OCI-LY7 (cell line): Measurements from ENCODE around the gene AKAP17A. TPM values are rescaled to one million over a fixed set of nuclear protein-coding genes. Genes with fewer than 3 reads are reported as not detected.

ENCODE experiments used
- Bru-seq: library from RNA; stranded (reverse); fragments of 400-500 nt; gene quantifications from one replicate; lab custom pipeline; 2021; lab: Mats Ljungman, UMichigan
- BruChase-seq, 2 experiments: library from RNA; stranded (reverse); fragments of 400-500 nt; gene quantifications; one replicate each; lab custom pipeline; 2021; lab: Mats Ljungman, UMichigan
- BruUV-seq: library from RNA; stranded (reverse); fragments of 400-500 nt; replicated peaks from 2 replicates; lab custom pipeline; 2021; lab: Mats Ljungman, UMichigan
- CTCF ChIA-PET: fragments of 300-600 bp; sonication (Branson Sonifier 250); formaldehyde crosslinking; loops from one replicate; lab custom pipeline; 2022; ENCODE audit warnings: antibody characterized with exemption; ENCODE audit not compliant: unreplicated experiment; lab: Charles Lee
- POLR2A ChIA-PET: fragments of 300-600 bp; sonication (Branson Sonifier 250); formaldehyde crosslinking; loops from one replicate; lab custom pipeline; 2022; ENCODE audit warnings: antibody characterized with exemption; lab: Charles Lee
- DNase-seq: peaks from one replicate; pipeline ENCODE4 v3.0.0-alpha.2; 2015; ENCODE audit warnings: low spot score
- H2AFZ ChIP-seq: fragments of 200-600 bp; sonication (generic), shearing (Covaris generic); 2 replicates; pipeline ENCODE4 v1.6.1; 2014; ENCODE audit warnings: mild to moderate bottlenecking, antibody characterized with exemption, low read length, moderate library complexity
- H3K27ac ChIP-seq: fragments of 200-600 bp; sonication (generic); 2 replicates; pipeline ENCODE4 v1.5.1; 2014; ENCODE audit warnings: mixed run types, low read depth, mild to moderate bottlenecking, moderate library complexity, low read length, inconsistent platforms; ENCODE audit not compliant: poor library complexity, severe bottlenecking
- H3K36me3 ChIP-seq: fragments of 200-600 bp; sonication (generic); 2 replicates; pipeline ENCODE4 v1.6.1; 2014; ENCODE audit warnings: mild to moderate bottlenecking, antibody characterized with exemption, low read length, moderate library complexity, mixed read lengths; ENCODE audit not compliant: insufficient read depth
- H3K4me1 ChIP-seq: fragments of 200-600 bp; sonication (generic); 2 replicates; pipeline ENCODE4 v1.5.1; 2014; ENCODE audit warnings: mild to moderate bottlenecking, low read length; ENCODE audit not compliant: insufficient read depth, poor library complexity, severe bottlenecking
- H3K4me2 ChIP-seq: fragments of 200-600 bp; sonication (generic); 2 replicates; pipeline ENCODE4 v1.6.1; 2014; ENCODE audit warnings: mild to moderate bottlenecking, low read length
- H3K4me3 ChIP-seq: fragments of 200-600 bp; sonication (generic); 2 replicates; pipeline ENCODE4 v1.5.1; 2014; ENCODE audit warnings: mild to moderate bottlenecking, low read depth, low read length; ENCODE audit not compliant: poor library complexity, severe bottlenecking
- H3K79me2 ChIP-seq: fragments of 200-600 bp; sonication (generic); 2 replicates; pipeline ENCODE4 v1.6.1; 2016; ENCODE audit warnings: low read depth, mild to moderate bottlenecking, low read length, moderate library complexity, mixed read lengths; ENCODE audit not compliant: insufficient read depth
- H3K9me2 ChIP-seq: fragments of 200-600 bp; sonication (generic); 2 replicates; pipeline ENCODE4 v1.6.1; 2016; ENCODE audit warnings: mild to moderate bottlenecking, low read length, mixed read lengths; ENCODE audit not compliant: insufficient read depth
- H3K9me3 ChIP-seq: fragments of 200-600 bp; sonication (generic); 2 replicates; pipeline ENCODE4 v1.6.1; 2014; ENCODE audit warnings: mild to moderate bottlenecking, mixed run types, low read length, mixed read lengths
- H4K20me1 ChIP-seq: fragments of 200-600 bp; sonication (generic); 2 replicates; pipeline ENCODE4 v1.6.1; 2014; ENCODE audit warnings: mild to moderate bottlenecking, antibody characterized with exemption, low read length, moderate library complexity, mixed read lengths; ENCODE audit not compliant: insufficient read depth
- EZH2phosphoT487 ChIP-seq: fragments of 200-600 bp; sonication (generic); IDR thresholded peaks from 2 replicates; pipeline ENCODE4 v1.6.1; 2018; ENCODE audit warnings: low read depth, borderline replicate concordance, mild to moderate bottlenecking, mixed run types, antibody characterized with exemption, low read length, moderate library complexity, mixed read lengths
- intact Hi-C: fragments of 100-400 bp; cut with micrococcal nuclease; formaldehyde crosslinking; loops from one replicate; pipeline ENCODE4 v1.10.0; 2022; ENCODE audit not compliant: unreplicated experiment
- long read RNA-seq: library from polyadenylated mRNA; stranded (forward); transcript quantifications from one replicate; pipeline ENCODE4 v2.0.0, GENCODE V29; 2022
- total RNA-seq, 2 experiments: library from RNA; depleted of rRNA in 1 of 2; stranded (reverse); fragments of >200 nt in 1 of 2; shearing (Covaris generic) in 1 of 2; gene quantifications; 2 replicates each; pipeline ENCODE4 v1.2.3, GENCODE V29; 2014 to 2022
- TF ChIP-seq, protein P1 (sequence below): fragments of 200-600 bp; sonication (generic); conservative IDR thresholded peaks from 2 replicates; pipeline ENCODE4 v1.5.1; 2014; ENCODE audit warnings: mild to moderate bottlenecking, antibody characterized with exemption, low read length, moderate library complexity, mixed read lengths

The AKAP17A gene, protein sequence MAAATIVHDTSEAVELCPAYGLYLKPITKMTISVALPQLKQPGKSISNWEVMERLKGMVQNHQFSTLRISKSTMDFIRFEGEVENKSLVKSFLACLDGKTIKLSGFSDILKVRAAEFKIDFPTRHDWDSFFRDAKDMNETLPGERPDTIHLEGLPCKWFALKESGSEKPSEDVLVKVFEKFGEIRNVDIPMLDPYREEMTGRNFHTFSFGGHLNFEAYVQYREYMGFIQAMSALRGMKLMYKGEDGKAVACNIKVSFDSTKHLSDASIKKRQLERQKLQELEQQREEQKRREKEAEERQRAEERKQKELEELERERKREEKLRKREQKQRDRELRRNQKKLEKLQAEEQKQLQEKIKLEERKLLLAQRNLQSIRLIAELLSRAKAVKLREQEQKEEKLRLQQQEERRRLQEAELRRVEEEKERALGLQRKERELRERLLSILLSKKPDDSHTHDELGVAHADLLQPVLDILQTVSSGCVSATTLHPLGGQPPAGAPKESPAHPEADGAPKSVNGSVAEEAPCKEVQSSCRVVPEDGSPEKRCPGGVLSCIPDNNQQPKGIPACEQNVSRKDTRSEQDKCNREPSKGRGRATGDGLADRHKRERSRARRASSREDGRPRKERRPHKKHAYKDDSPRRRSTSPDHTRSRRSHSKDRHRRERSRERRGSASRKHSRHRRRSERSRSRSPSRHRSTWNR
- total RNA-seq (2014; rRNA removed; shearing (Covaris generic)), result 61.8 and 64.2 TPM in 2 replicates
- 60.6 and 64.9 TPM in 2 replicates for total RNA-seq (2022)
- Bru-seq, nascent RNA, result percentile 57 among the genes with signal in this experiment
- percentile 71 among the genes with signal in this experiment for BruChase-seq, experiment 1, labeled RNA remaining after a 6-hour chase
- BruChase-seq, experiment 2, labeled RNA remaining after a 2-hour chase, result percentile 81 among the genes with signal in this experiment
- long read RNA-seq, transcript AKAP17A-202 (4 exons, 2,187 nt), result minor isoform, 116 of 318 reads
- long read RNA-seq, transcript AKAP17A-201 (5 exons, 3,204 nt), result major isoform, 128 of 318 reads
- long read RNA-seq, transcript AKAP17A-203 (6 exons, 3,232 nt), result minor isoform, 16 of 318 reads
- long read RNA-seq, partial matches to known transcripts, result 19 of 318 reads
- long read RNA-seq, other reads (novel, unspliced or antisense), result 39 of 318 reads

DNA sequence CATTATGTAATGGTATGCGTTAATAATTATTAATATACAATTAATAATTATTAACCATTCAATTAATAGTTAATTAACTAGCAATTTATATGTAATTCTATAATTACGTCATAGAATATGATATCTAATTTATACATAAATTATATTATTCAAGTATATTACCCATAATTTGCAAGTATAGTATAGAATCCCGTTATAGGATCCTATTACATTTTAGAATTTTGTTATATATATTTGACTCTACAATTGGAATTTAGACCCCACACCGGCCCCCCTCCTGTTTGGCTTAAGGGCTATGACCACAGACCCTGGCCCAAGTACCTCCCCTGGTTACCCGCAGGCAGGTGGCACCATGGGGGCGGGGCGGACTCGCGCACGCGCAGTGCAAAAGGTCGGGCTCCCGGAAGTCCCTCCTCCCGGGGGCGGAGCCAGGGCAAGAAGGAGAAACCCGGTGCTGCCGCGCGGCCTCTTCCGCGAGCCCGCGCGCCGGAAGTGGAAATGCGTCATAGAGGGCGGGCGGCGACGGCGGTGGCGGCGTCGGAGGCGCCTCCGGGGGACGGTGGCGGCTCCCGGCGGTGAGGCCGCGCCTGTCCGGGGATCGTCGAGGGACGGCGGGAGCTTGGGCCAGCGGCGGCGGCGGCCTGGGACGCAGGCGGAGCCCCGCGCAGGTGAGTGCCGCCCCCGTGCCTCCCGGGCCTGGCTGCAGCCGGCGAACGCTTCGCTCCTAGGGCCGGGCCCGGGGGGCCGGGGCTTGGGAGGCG, at the start of gene AKAP17A:
AKAP17A (plus strand) TSS at position 503 of the 761 bp plus-strand sequence. CDS start 1,859 bp downstream, outside the sequence.
- no TSS peak for BruUV-seq
- H4K20me1 ChIP-seq, result peaks cover 7% of the 10 kb centered on the region; the same call in 1 of the 2 replicates
- peaks cover 38% of the 10 kb centered on the region for H3K79me2 ChIP-seq
- CTCF ChIA-PET, result no interaction called here
- POLR2A ChIA-PET, result no interaction called here
- peak within 1 kb of the TSS; percentile 66 for H3K27ac ChIP-seq
- DNase-seq, result peak; percentile 97
- peaks cover 36% of the 10 kb centered on the region for H3K36me3 ChIP-seq
- H3K9me3 ChIP-seq, result no peaks in the 10 kb centered on the region
- no peak for TF ChIP-seq EZH2phosphoT487
- TF ChIP-seq, protein P1, sequence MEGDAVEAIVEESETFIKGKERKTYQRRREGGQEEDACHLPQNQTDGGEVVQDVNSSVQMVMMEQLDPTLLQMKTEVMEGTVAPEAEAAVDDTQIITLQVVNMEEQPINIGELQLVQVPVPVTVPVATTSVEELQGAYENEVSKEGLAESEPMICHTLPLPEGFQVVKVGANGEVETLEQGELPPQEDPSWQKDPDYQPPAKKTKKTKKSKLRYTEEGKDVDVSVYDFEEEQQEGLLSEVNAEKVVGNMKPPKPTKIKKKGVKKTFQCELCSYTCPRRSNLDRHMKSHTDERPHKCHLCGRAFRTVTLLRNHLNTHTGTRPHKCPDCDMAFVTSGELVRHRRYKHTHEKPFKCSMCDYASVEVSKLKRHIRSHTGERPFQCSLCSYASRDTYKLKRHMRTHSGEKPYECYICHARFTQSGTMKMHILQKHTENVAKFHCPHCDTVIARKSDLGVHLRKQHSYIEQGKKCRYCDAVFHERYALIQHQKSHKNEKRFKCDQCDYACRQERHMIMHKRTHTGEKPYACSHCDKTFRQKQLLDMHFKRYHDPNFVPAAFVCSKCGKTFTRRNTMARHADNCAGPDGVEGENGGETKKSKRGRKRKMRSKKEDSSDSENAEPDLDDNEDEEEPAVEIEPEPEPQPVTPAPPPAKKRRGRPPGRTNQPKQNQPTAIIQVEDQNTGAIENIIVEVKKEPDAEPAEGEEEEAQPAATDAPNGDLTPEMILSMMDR, result peak; percentile 10; the same call in 1 of the 2 replicates
- peak within 1 kb of the TSS; percentile 90 for H3K4me3 ChIP-seq
- peaks cover 30% of the 10 kb centered on the region for H3K4me1 ChIP-seq
- H3K9me2 ChIP-seq, result no peaks in the 10 kb centered on the region
- intact Hi-C loops, result loop anchor here (1.0 kb wide), 1 partner anchor 199 kb away; the partner anchor contains the start of gene SLC25A6
- no peak within 1 kb of the TSS for H2AFZ ChIP-seq
- H3K4me2 ChIP-seq, result peak within 1 kb of the TSS; percentile 78

DNA sequence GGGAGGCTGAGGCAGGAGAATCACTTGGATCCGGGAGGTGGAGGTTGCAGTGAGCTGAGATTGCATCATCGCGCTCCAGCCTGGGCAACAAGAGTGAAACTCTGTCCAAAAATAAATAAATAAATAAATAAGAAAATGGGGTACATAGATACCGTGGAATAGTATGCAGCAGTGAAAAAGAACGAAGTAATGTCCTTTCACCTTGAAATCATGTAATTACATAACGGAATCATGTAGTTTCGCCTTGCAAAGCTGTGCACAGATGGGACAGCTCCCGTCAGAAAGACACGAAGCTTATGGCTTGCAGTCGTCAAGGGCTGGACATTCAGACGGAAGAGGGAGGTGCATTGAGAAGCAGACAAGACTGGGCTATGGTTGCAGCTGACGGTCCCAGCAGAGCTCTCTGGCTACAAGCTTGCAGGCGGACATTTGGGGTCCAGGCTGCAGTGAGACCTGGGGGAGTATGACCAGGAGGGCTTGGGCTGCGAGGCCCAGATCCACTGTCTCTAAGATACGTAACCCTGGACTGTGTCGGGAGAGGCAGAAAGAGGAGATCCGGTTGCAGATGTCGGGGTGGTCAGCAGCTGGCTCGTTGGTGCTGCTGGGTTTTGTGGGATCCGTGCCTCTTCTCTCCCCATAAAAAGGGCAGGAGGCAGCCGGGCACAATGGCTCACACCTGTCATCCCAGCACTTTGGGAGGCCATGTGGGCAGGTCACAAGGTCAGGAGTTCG, 48.2 kb upstream of the AKAP17A start:
- Histone ChIP-seq H3K4me2 (no peak overlapping the region), H4K20me1 (no peaks in the 10 kb centered on the region), H2AFZ (0 out of 2 replicates have a peak overlapping the region, but pooled peaks have one; percentile 15), H3K79me2 (no peaks in the 10 kb centered on the region), H3K36me3 (no peaks in the 10 kb centered on the region), H3K4me1 (peaks cover 19% of the 10 kb centered on the region), H3K27ac (no peak overlapping the region), H3K4me3 (no peak overlapping the region), H3K9me3 (no peaks in the 10 kb centered on the region), H3K9me2 (no peaks in the 10 kb centered on the region)
- POLR2A ChIA-PET, result no interaction called here
- no TSS peak for BruUV-seq
- TF ChIP-seq, protein P1, result no peak
- TF ChIP-seq EZH2phosphoT487, result no peak
- no peak for DNase-seq
- CTCF ChIA-PET, result no interaction called here
- intact Hi-C loops, result no loop called here
